C4-2B (cell line): ENCODE results near the gene CFAP70.

Source experiments
- CTCF ChIP-seq: fragments of 450-650 bp; conservative IDR thresholded peaks from 2 replicates; pipeline ENCODE4 v1.5.1; 2017; ENCODE audit warnings: mild to moderate bottlenecking
- ZFX ChIP-seq: fragments of 450-650 bp; IDR thresholded peaks from 2 replicates; pipeline ENCODE4 v1.6.1; 2017

GRCh38 chr10:73406846-73407245 is 48.2 kb upstream of the CFAP70 start:
- TF ChIP-seq CTCF (no peak), ZFX (no peak)
